ENCODE measurements around the gene UNC45A.

UNC45A gene

GRCh38 chr15:90989040-90989768 is 54.1 kb downstream of the UNC45A start:
- no peaks in the 10 kb centered on the region for H3K27me3 ChIP-seq (ENCODE audit: control insufficient read depth, insufficient read depth, low read length)
- no peaks in the 10 kb centered on the region for H3K9me3 ChIP-seq (ENCODE audit: control insufficient read depth, insufficient read depth, low read length)
- no peak overlapping the region for H3K9ac ChIP-seq (ENCODE audit: low read depth, low read length)
- H3K4me3 ChIP-seq (ENCODE audit: low read depth, low read length): no peak overlapping the region
- peaks cover 3% of the 10 kb centered on the region for H3K4me1 ChIP-seq (ENCODE audit: control insufficient read depth, insufficient read depth, low read length)
- peaks cover 2% of the 10 kb centered on the region for H3K36me3 ChIP-seq (ENCODE audit: control insufficient read depth, insufficient read depth, low read length)

- H3K4me1 ChIP-seq (ENCODE audit: control insufficient read depth, insufficient read depth, low read length): peaks cover 3% of the 10 kb centered on the region
- H3K27me3 ChIP-seq (ENCODE audit: control insufficient read depth, insufficient read depth, low read length): no peaks in the 10 kb centered on the region
- H3K36me3 ChIP-seq (ENCODE audit: control insufficient read depth, insufficient read depth, low read length): peaks cover 2% of the 10 kb centered on the region
- no peaks in the 10 kb centered on the region for H3K9me3 ChIP-seq (ENCODE audit: control insufficient read depth, insufficient read depth, low read length)
- H3K9ac ChIP-seq (ENCODE audit: low read depth, low read length): no peak overlapping the region
- H3K4me3 ChIP-seq (ENCODE audit: low read depth, low read length): no peak overlapping the region
Measured at GRCh38 chr15:90990446-90990845, 55.4 kb downstream of the UNC45A start.

- Histone ChIP-seq H3K36me3 (ENCODE audit: control insufficient read depth, insufficient read depth, low read length) (peaks cover 2% of the 10 kb centered on the region), H3K9me3 (ENCODE audit: control insufficient read depth, insufficient read depth, low read length) (no peaks in the 10 kb centered on the region), H3K4me3 (ENCODE audit: low read depth, low read length) (no peak overlapping the region), H3K4me1 (ENCODE audit: control insufficient read depth, insufficient read depth, low read length) (peaks cover 3% of the 10 kb centered on the region), H3K9ac (ENCODE audit: low read depth, low read length) (no peak overlapping the region), H3K27me3 (ENCODE audit: control insufficient read depth, insufficient read depth, low read length) (no peaks in the 10 kb centered on the region)
Measured at GRCh38 chr15:90991587-90992285, 56.7 kb downstream of the UNC45A start.

GRCh38 chr15:90994059-90994416 is 59.0 kb downstream of the UNC45A start:
- Histone ChIP-seq H3K9ac (ENCODE audit: low read depth, low read length) (peak overlapping the region; percentile 95), H3K4me1 (ENCODE audit: control insufficient read depth, insufficient read depth, low read length) (peaks cover 3% of the 10 kb centered on the region), H3K4me3 (ENCODE audit: low read depth, low read length) (peak overlapping the region; percentile 71), H3K27me3 (ENCODE audit: control insufficient read depth, insufficient read depth, low read length) (no peaks in the 10 kb centered on the region), H3K9me3 (ENCODE audit: control insufficient read depth, insufficient read depth, low read length) (no peaks in the 10 kb centered on the region), H3K36me3 (ENCODE audit: control insufficient read depth, insufficient read depth, low read length) (peaks cover 10% of the 10 kb centered on the region)

GRCh38 chr15:90994417-90995311 is 59.6 kb downstream of the UNC45A start, which contains the start of gene PRC1:
TSS of gene PRC1 (minus strand) at chr15:90994535. CDS start at chr15:90994417, 118 bp downstream.
- H3K4me1 ChIP-seq (ENCODE audit: control insufficient read depth, insufficient read depth, low read length): peaks cover 3% of the 10 kb centered on the region
- no peaks in the 10 kb centered on the region for H3K9me3 ChIP-seq (ENCODE audit: control insufficient read depth, insufficient read depth, low read length)
- H3K4me3 ChIP-seq (ENCODE audit: low read depth, low read length): peak within 1 kb of the TSS; percentile 71
- no peaks in the 10 kb centered on the region for H3K27me3 ChIP-seq (ENCODE audit: control insufficient read depth, insufficient read depth, low read length)
- H3K36me3 ChIP-seq (ENCODE audit: control insufficient read depth, insufficient read depth, low read length): peaks cover 12% of the 10 kb centered on the region
- H3K9ac ChIP-seq (ENCODE audit: low read depth, low read length): peak within 1 kb of the TSS; percentile 95

GRCh38 chr15:90998737-90999136 is 63.7 kb downstream of the UNC45A start:
- Histone ChIP-seq H3K4me1 (ENCODE audit: control insufficient read depth, insufficient read depth, low read length) (no peaks in the 10 kb centered on the region), H3K36me3 (ENCODE audit: control insufficient read depth, insufficient read depth, low read length) (peaks cover 22% of the 10 kb centered on the region), H3K9me3 (ENCODE audit: control insufficient read depth, insufficient read depth, low read length) (no peaks in the 10 kb centered on the region), H3K27me3 (ENCODE audit: control insufficient read depth, insufficient read depth, low read length) (no peaks in the 10 kb centered on the region), H3K4me3 (ENCODE audit: low read depth, low read length) (no peak overlapping the region), H3K9ac (ENCODE audit: low read depth, low read length) (no peak overlapping the region)

- no peaks in the 10 kb centered on the region for H3K27me3 ChIP-seq (ENCODE audit: control insufficient read depth, insufficient read depth, low read length)
- no peaks in the 10 kb centered on the region for H3K9me3 ChIP-seq (ENCODE audit: control insufficient read depth, insufficient read depth, low read length)
- peaks cover 30% of the 10 kb centered on the region for H3K36me3 ChIP-seq (ENCODE audit: control insufficient read depth, insufficient read depth, low read length)
- no peak overlapping the region for H3K9ac ChIP-seq (ENCODE audit: low read depth, low read length)
- H3K4me3 ChIP-seq (ENCODE audit: low read depth, low read length): no peak overlapping the region
- H3K4me1 ChIP-seq (ENCODE audit: control insufficient read depth, insufficient read depth, low read length): no peaks in the 10 kb centered on the region
Measured at GRCh38 chr15:91001209-91001608, 66.1 kb downstream of the UNC45A start.
